ENCODE data around the gene TLE4.

DNA sequence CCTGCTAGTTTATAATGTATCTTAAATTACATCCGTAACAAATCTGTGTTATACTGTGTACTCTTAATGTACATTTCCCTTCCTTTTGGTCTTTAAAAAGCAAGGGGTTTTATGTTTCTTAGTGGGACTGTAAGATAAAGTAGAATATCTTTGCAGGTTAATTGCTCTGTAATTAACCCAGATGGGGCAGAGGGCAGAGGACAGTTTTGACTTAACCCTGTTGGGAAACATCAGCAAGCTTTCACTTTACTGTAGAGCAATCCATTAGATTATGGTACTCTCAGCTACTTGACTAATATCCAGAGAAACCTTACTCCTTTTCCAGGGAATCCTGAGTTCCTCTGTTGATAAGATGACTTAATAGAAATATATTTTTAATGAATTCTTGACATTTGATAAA lies 74.3 kb downstream of the TLE4 start:
- TF ChIP-seq CTCF (IDR thresholded peaks at IDR 0.05) (no peak), POLR2A (IDR thresholded peaks at IDR 0.05) (no peak), POLR2AphosphoS5 (IDR thresholded peaks at IDR 0.05) (no peak), EP300 (IDR thresholded peaks at IDR 0.05) (no peak)
